ENCODE results near the gene RBMS2. TPM values are rescaled to one million over a fixed set of nuclear protein-coding genes. Genes with fewer than 3 reads are reported as not detected.

The RBMS2 gene
- total and polyA plus RNA-seq, 7 experiments from 2014 or later = 0.81 to 12.8 (median 5.1) TPM

DNA sequence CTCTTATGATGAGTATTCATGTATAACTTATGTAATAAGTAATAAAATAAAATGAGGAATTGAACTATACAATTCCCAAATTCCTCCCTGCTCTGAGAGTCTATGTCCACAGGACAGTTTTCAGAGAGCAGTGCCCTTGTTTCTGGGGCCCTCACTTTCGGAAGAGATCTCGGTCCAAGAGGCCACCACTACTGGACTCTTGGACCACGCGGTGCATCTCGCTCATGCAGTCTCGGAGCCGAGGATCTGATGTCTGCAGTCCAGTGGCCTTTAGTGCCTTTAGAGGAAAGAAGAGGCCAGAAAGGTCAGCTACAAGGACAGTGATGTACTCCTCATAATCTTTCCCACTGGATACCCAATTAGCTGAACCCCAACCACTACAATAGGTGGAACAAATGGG, 42.0 kb upstream of the RBMS2 start:
- ATAC-seq = no peak
- no peaks in the 10 kb centered on the region for H3K27me3 ChIP-seq (ENCODE audit: control insufficient read depth in 2 of 2, insufficient read depth in 2 of 2, low read length in 2 of 2)
- POLR2A ChIA-PET = interaction anchor here (0.5 to 0.6 kb wide), 2 partner anchors 30 to 160 kb away, joined by 3 to 4 read pairs; partner anchors contain the start of gene TIMELESS
- no peak for DNase-seq
- no peaks in the 10 kb centered on the region for H3K36me3 ChIP-seq (ENCODE audit: control insufficient read depth in 2 of 3, insufficient read depth in 3 of 3, low read length in 3 of 3)
- no peaks in the 10 kb centered on the region for H3K27me3 Mint-ChIP-seq
- H3K4me1 ChIP-seq (ENCODE audit: control insufficient read depth in 2 of 2, insufficient read depth in 2 of 2, low read length in 2 of 2) = no peaks in the 10 kb centered on the region
- intact Hi-C loops (cut with micrococcal nuclease) = no loop called here
- no peak overlapping the region for H3K27ac ChIP-seq (ENCODE audit: low read depth, low read length)
- H3K4me3 Mint-ChIP-seq = no peak overlapping the region
- CTCF ChIA-PET = interaction anchor here (1.8 kb wide), 1 partner anchor 35 kb away, joined by 5 read pairs; no protein-coding TSS in a partner anchor
- H3K4me3 ChIP-seq (ENCODE audit: low read length) = no peak overlapping the region
- no peaks in the 10 kb centered on the region for H3K9me3 ChIP-seq (ENCODE audit: control insufficient read depth in 2 of 3, low read length in 3 of 3)
- no peaks in the 10 kb centered on the region for H3K9me3 Mint-ChIP-seq
- H3K36me3 Mint-ChIP-seq = peaks cover 0 to 7% (median 0%) of the 10 kb centered on the region in 5 donors
- H3K4me1 Mint-ChIP-seq = peaks cover 0 to 7% (median 2%) of the 10 kb centered on the region in 7 donors
- no peak overlapping the region for H3K27ac Mint-ChIP-seq

DNA sequence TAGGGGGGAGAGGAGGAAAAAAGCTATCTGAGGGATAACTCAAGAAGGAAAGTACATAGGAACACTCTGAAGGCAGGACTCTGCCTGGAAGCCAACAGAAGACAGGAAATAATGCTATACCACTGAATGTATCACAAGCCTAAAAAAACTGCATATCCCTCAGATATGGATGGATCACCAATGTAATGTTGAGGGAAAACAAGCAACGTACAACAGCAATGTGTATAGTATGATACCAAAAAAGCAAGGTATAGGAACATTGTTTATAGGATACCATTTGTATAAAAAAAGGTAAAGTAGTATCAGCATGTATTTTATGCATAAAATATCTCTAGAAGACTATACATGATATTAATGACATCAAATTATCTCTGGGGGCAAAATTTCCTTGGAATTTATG, 37.1 kb upstream of the RBMS2 start:
- DNase-seq (no peak), ATAC-seq (no peak)
- H3K27ac ChIP-seq (ENCODE audit: low read depth, low read length) = no peak overlapping the region
- no peak overlapping the region for H3K4me3 ChIP-seq (ENCODE audit: low read length)
- H3K4me3 Mint-ChIP-seq = no peak overlapping the region
- intact Hi-C loops (cut with micrococcal nuclease) = no loop called here
- ChIA-PET POLR2A (no interaction called here), CTCF (interaction anchor here (0.6 kb wide), 1 partner anchor 312 kb away, joined by 3 read pairs; no protein-coding TSS in a partner anchor)
- H3K27me3 ChIP-seq (ENCODE audit: control insufficient read depth in 2 of 2, insufficient read depth in 2 of 2, low read length in 2 of 2) = peaks cover 0 to 2% of the 10 kb centered on the region in 2 donors
- peaks cover 0 to 3% (median 0%) of the 10 kb centered on the region in 11 donors for H3K9me3 Mint-ChIP-seq
- H3K27ac Mint-ChIP-seq = no peak overlapping the region
- no peaks in the 10 kb centered on the region for H3K9me3 ChIP-seq (ENCODE audit: control insufficient read depth in 2 of 3, low read length in 3 of 3)
- peaks cover 0 to 34% (median 0%) of the 10 kb centered on the region in 5 donors for H3K27me3 Mint-ChIP-seq
- peaks cover 0 to 6% of the 10 kb centered on the region in 2 donors for H3K4me1 ChIP-seq (ENCODE audit: control insufficient read depth in 2 of 2, insufficient read depth in 2 of 2, low read length in 2 of 2)
- H3K36me3 Mint-ChIP-seq = peaks cover 0 to 4% (median 0%) of the 10 kb centered on the region in 5 donors
- peaks cover 12 to 21% (median 16%) of the 10 kb centered on the region in 7 donors for H3K4me1 Mint-ChIP-seq
- no peaks in the 10 kb centered on the region for H3K36me3 ChIP-seq (ENCODE audit: control insufficient read depth in 2 of 3, insufficient read depth in 3 of 3, low read length in 3 of 3)

DNA sequence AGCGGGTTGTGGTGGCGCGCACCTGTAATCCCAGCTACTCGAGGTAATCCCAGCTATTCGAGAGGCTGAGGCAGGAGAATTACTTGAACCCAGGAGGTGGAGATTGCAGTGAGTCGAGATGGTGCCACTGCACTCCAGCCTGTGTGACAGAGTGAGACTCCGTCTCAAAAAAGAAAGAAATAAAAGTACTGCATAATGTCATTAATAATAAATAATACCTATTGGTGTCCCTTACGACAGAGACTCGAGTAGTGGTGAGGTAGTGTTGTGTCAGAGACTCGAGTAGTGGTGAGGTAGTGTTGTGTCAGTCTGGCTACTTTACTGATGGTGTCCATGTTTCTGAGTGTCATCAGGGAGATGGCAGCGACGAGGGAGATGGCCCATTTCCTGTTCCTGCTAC, 34.9 kb upstream of the RBMS2 start:
- H3K9me3 ChIP-seq (ENCODE audit: control insufficient read depth in 2 of 3, low read length in 3 of 3) = no peaks in the 10 kb centered on the region
- ChIA-PET CTCF (interaction anchor here (0.9 kb wide), 1 partner anchor 109 kb away, joined by 3 read pairs; no protein-coding TSS in a partner anchor), POLR2A (no interaction called here)
- H3K27ac ChIP-seq (ENCODE audit: low read depth, low read length) = no peak overlapping the region
- peaks cover 0 to 6% of the 10 kb centered on the region in 2 donors for H3K4me1 ChIP-seq (ENCODE audit: control insufficient read depth in 2 of 2, insufficient read depth in 2 of 2, low read length in 2 of 2)
- H3K27me3 Mint-ChIP-seq = peaks cover 0 to 55% (median 15%) of the 10 kb centered on the region in 5 donors
- peaks cover 0 to 3% (median 0%) of the 10 kb centered on the region in 5 donors for H3K36me3 Mint-ChIP-seq
- no peak for ATAC-seq
- H3K4me1 Mint-ChIP-seq = peaks cover 12 to 21% (median 16%) of the 10 kb centered on the region in 7 donors
- no peak overlapping the region for H3K4me3 ChIP-seq (ENCODE audit: low read length)
- intact Hi-C loops (cut with micrococcal nuclease) = no loop called here
- peaks cover 0 to 6% of the 10 kb centered on the region in 2 donors for H3K27me3 ChIP-seq (ENCODE audit: control insufficient read depth in 2 of 2, insufficient read depth in 2 of 2, low read length in 2 of 2)
- H3K36me3 ChIP-seq (ENCODE audit: control insufficient read depth in 2 of 3, insufficient read depth in 3 of 3, low read length in 3 of 3) = no peaks in the 10 kb centered on the region
- H3K4me3 Mint-ChIP-seq = peak overlapping the region in 9 of 10 donors; percentile 36 to 97 (median 90)
- H3K9me3 Mint-ChIP-seq = peaks cover 0 to 3% (median 0%) of the 10 kb centered on the region in 11 donors
- peak overlapping the region in 1 of 9 donors; percentile 70 for H3K27ac Mint-ChIP-seq
- no peak for DNase-seq

DNA sequence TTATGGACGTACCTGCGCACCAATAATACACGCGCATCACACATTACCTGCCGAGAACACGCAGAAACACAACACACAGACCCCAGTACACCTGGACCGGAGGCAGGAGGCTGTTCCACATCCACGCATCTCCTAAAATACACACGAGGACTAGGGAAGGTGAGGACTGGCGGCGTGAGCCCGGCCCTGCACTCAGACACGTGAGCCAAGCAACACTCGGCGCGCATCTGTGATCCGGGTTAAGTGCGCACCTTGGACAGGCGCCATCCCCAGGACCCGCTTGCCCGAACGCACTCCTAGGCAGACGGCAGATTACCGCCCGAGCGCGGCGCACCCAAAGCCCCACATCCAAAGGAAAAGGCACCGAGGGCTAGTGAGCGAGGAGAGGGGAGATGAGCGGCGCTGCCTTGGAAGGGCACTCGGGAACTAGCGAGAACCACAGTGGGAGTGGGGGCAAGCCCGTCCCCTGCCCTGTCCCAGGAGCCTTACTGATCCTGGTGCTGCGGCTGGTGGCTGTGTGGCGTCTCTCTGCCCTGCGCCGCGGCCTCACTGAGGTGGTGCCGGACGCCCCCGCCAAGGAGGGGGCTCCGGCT, 34.1 kb upstream of the RBMS2 start:
- Histone ChIP-seq H3K4me1 (ENCODE audit: control insufficient read depth in 2 of 2, insufficient read depth in 2 of 2, low read length in 2 of 2) (peaks cover 0 to 6% of the 10 kb centered on the region in 2 donors), H3K9me3 (ENCODE audit: control insufficient read depth in 2 of 3, low read length in 3 of 3) (no peaks in the 10 kb centered on the region), H3K4me3 (ENCODE audit: low read length) (peak overlapping the region; percentile 81), H3K27ac (ENCODE audit: low read depth, low read length) (peak overlapping the region; percentile 49), H3K36me3 (ENCODE audit: control insufficient read depth in 2 of 3, insufficient read depth in 3 of 3, low read length in 3 of 3) (no peaks in the 10 kb centered on the region), H3K27me3 (ENCODE audit: control insufficient read depth in 2 of 2, insufficient read depth in 2 of 2, low read length in 2 of 2) (peaks cover 0 to 6% of the 10 kb centered on the region in 2 donors)
- peak; percentile 41 for ATAC-seq
- Mint-ChIP-seq H3K36me3 (peaks cover 0 to 3% (median 0%) of the 10 kb centered on the region in 5 donors), H3K4me3 (peak overlapping the region; percentile 84 to 97 (median 92)), H3K27me3 (peaks cover 0 to 58% (median 17%) of the 10 kb centered on the region in 5 donors), H3K9me3 (peaks cover 0 to 3% (median 0%) of the 10 kb centered on the region in 11 donors), H3K4me1 (peaks cover 12 to 21% (median 16%) of the 10 kb centered on the region in 7 donors), H3K27ac (peak overlapping the region in 8 of 9 donors; percentile 59 to 88 (median 75))
- intact Hi-C loops (cut with micrococcal nuclease) = loop anchor here (1.0 to 2.0 kb wide), 2 partner anchors 19 kb away; partner anchors contain the start of gene SPRYD4 (in 2 of the 2)
- ChIA-PET POLR2A (interaction anchor here (1.5 kb wide), 1 partner anchor 15 kb away, joined by 7 read pairs; no protein-coding TSS in a partner anchor), CTCF (interaction anchor here (0.8 kb wide), 1 partner anchor 10 kb away, joined by 3 read pairs; no protein-coding TSS in a partner anchor)
- peak in 6 of 9 donors; percentile 11 to 35 (median 24) for DNase-seq

DNA sequence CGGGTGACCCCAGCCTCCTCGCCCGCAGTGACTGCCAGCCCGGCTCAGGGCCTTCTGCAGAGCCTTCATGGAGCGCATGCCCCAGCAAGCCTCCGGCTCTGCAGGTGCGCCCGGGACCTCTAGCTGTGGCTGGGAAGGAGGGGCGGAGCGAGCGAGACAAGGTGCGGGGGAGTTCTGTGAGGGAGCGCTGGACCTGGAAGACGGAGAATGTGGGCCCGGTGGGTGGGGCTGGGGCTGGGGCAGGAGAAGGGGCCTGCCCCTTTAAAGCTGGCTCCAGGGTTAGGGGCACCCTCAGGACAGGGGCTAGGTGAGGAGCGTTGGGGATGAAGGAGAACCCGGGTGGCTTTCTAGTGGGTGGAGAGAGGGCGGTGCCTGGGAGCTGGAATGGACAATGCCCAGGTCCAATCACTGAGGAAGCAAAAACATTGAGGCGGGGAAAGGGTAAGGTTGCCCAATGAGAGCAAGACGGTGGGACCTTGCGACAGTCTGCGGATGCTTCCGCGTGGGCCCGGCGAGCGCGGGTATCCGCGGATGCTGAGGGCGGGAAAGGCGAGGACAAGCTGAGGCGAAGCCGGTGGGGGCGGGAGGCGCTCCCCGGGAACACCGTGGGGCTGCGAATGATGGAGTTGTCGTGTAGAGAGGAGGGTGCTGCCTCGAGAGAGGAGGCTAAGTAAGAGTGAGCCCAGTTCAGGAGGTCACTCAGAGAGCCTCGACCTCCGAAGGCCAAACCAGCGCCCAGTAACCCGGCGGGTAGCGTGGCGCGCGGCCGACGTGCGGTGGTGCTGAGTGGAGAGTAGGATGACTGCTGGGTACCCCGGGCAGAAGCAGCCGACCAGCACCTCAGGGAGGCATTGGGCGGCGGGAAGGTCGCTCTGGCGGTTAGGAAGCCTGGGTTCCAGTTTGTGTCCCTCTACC, 33.3 kb upstream of the RBMS2 start, which contains the start of gene GLS2:
Gene GLS2 (minus strand): TSS at position 121 of the 915 bp plus-strand sequence. CDS start 43 bp downstream, at position 78.
- H3K9me3 Mint-ChIP-seq = peaks cover 0 to 3% (median 0%) of the 10 kb centered on the region in 11 donors
- peak; percentile 99 for ATAC-seq
- peaks cover 0 to 6% of the 10 kb centered on the region in 2 donors for H3K4me1 ChIP-seq (ENCODE audit: control insufficient read depth in 2 of 2, insufficient read depth in 2 of 2, low read length in 2 of 2)
- ChIA-PET CTCF (interaction anchor here (0.8 to 1.2 kb wide), 2 partner anchors 11 to 82 kb away, joined by 3 read pairs; no protein-coding TSS in a partner anchor), POLR2A (interaction anchor here (0.6 to 1.5 kb wide), 5 partner anchors 16 to 149 kb away, joined by 3 to 7 read pairs (median 3); partner anchors contain the start of genes SPRYD4 and TIMELESS)
- H3K36me3 Mint-ChIP-seq = peaks cover 0 to 3% (median 0%) of the 10 kb centered on the region in 5 donors
- H3K27ac Mint-ChIP-seq = peak within 1 kb of the TSS; percentile 59 to 91 (median 78)
- peaks cover 12 to 21% (median 16%) of the 10 kb centered on the region in 7 donors for H3K4me1 Mint-ChIP-seq
- H3K9me3 ChIP-seq (ENCODE audit: control insufficient read depth in 2 of 3, low read length in 3 of 3) = no peaks in the 10 kb centered on the region
- H3K4me3 ChIP-seq (ENCODE audit: low read length) = peak within 1 kb of the TSS; percentile 81
- no peaks in the 10 kb centered on the region for H3K36me3 ChIP-seq (ENCODE audit: control insufficient read depth in 2 of 3, insufficient read depth in 3 of 3, low read length in 3 of 3)
- H3K27ac ChIP-seq (ENCODE audit: low read depth, low read length) = peak within 1 kb of the TSS; percentile 49
- H3K4me3 Mint-ChIP-seq = peak within 1 kb of the TSS; percentile 84 to 97 (median 92)
- peaks cover 0 to 6% of the 10 kb centered on the region in 2 donors for H3K27me3 ChIP-seq (ENCODE audit: control insufficient read depth in 2 of 2, insufficient read depth in 2 of 2, low read length in 2 of 2)
- peak; percentile 42 to 82 (median 74) for DNase-seq
- intact Hi-C loops (cut with micrococcal nuclease) = loop anchor here (1.0 to 2.0 kb wide), 2 partner anchors 19 to 20 kb away; partner anchors contain the start of gene SPRYD4 (in 2 of the 2)
- H3K27me3 Mint-ChIP-seq = peaks cover 0 to 60% (median 20%) of the 10 kb centered on the region in 5 donors
